ENCODE data around the gene SLC6A1. TPM values are rescaled to one million over a fixed set of nuclear protein-coding genes. Genes with fewer than 3 reads are reported as not detected.

Gene SLC6A1
- total and polyA plus RNA-seq, 4 donors, result 16.0 to 71.9 (median 33.8) TPM

- 91% methylated on average over 4 of the region's 4 CpGs for WGBS
- Histone ChIP-seq H3K4me3 (ENCODE audit: low read depth in 1 of 3, low read length in 3 of 3) (no peak overlapping the region), H3K4me1 (ENCODE audit: control insufficient read depth in 4 of 4, insufficient read depth in 4 of 4, low read length in 3 of 4) (peaks cover 0 to 35% (median 7%) of the 10 kb centered on the region in 4 donors), H3K27ac (ENCODE audit: low read depth in 1 of 2, low read length in 2 of 2) (no peak overlapping the region), H3K27me3 (ENCODE audit: control insufficient read depth in 4 of 4, insufficient read depth in 4 of 4, low read length in 3 of 4) (no peaks in the 10 kb centered on the region), H3K36me3 (ENCODE audit: control insufficient read depth in 4 of 4, insufficient read depth in 3 of 4, low read depth in 1 of 4, low read length in 3 of 4) (peaks cover 0 to 37% (median 10%) of the 10 kb centered on the region in 4 donors), H3K9me3 (ENCODE audit: control insufficient read depth in 4 of 4, low read length in 3 of 4) (no peaks in the 10 kb centered on the region), H3K9ac (ENCODE audit: low read depth in 1 of 2, low read length in 2 of 2) (no peak overlapping the region)
- no peak for DNase-seq (ENCODE audit: low spot score)
- TF ChIP-seq FOXA2 (IDR thresholded peaks at IDR 0.05) (no peak), YY1 (IDR thresholded peaks at IDR 0.05) (no peak), JUND (IDR thresholded peaks at IDR 0.05) (no peak), RAD21 (IDR thresholded peaks at IDR 0.05) (no peak), HNF4A (conservative IDR thresholded peaks at IDR 0.05) (no peak), EGR1 (IDR thresholded peaks at IDR 0.05; ENCODE audit: low read depth in 2 of 2) (no peak), FOXA1 (IDR thresholded peaks at IDR 0.05) (no peak), SP1 (IDR thresholded peaks at IDR 0.05) (no peak), GABPA (IDR thresholded peaks at IDR 0.05 in 1 of 2, conservative IDR thresholded peaks at IDR 0.05 in 1 of 2) (no peak), RXRA (IDR thresholded peaks at IDR 0.05) (no peak), TAF1 (conservative IDR thresholded peaks at IDR 0.05) (no peak), MAX (IDR thresholded peaks at IDR 0.05) (no peak), ATF3 (IDR thresholded peaks at IDR 0.05) (no peak)
These were observed 21.7 kb downstream of the SLC6A1 start for GRCh38 chr3:11014253-11014652.

GRCh38 chr3:11014752-11015151, 22.2 kb downstream of the SLC6A1 start:
- no peak overlapping the region for H3K9ac ChIP-seq (ENCODE audit: low read depth in 1 of 2, low read length in 2 of 2)
- 89% methylated on average over 15 of the region's 15 CpGs for WGBS
- H3K27me3 ChIP-seq (ENCODE audit: control insufficient read depth in 4 of 4, insufficient read depth in 4 of 4, low read length in 3 of 4), result no peaks in the 10 kb centered on the region
- H3K27ac ChIP-seq (ENCODE audit: low read depth in 1 of 2, low read length in 2 of 2), result no peak overlapping the region
- no peaks in the 10 kb centered on the region for H3K9me3 ChIP-seq (ENCODE audit: control insufficient read depth in 4 of 4, low read length in 3 of 4)
- peaks cover 0 to 38% (median 10%) of the 10 kb centered on the region in 4 donors for H3K36me3 ChIP-seq (ENCODE audit: control insufficient read depth in 4 of 4, insufficient read depth in 3 of 4, low read depth in 1 of 4, low read length in 3 of 4)
- no peak for DNase-seq (ENCODE audit: low spot score)
- no peak overlapping the region for H3K4me3 ChIP-seq (ENCODE audit: low read depth in 1 of 3, low read length in 3 of 3)
- peaks cover under 1 to 31% (median 3%) of the 10 kb centered on the region in 4 donors for H3K4me1 ChIP-seq (ENCODE audit: control insufficient read depth in 4 of 4, insufficient read depth in 4 of 4, low read length in 3 of 4)
- no peak for TF ChIP-seq YY1 (IDR thresholded peaks at IDR 0.05)
- TF ChIP-seq HNF4A (conservative IDR thresholded peaks at IDR 0.05), result no peak
- no peak for TF ChIP-seq SP1 (IDR thresholded peaks at IDR 0.05)
- no peak for TF ChIP-seq EGR1 (IDR thresholded peaks at IDR 0.05; ENCODE audit: low read depth in 2 of 2)
- no peak for TF ChIP-seq HNF4G (IDR thresholded peaks at IDR 0.05)
- TF ChIP-seq ZBTB33 (IDR thresholded peaks at IDR 0.05), result no peak
- no peak for TF ChIP-seq REST (IDR thresholded peaks at IDR 0.05)
- TF ChIP-seq FOXA1 (IDR thresholded peaks at IDR 0.05), result no peak
- no peak for TF ChIP-seq RXRA (IDR thresholded peaks at IDR 0.05)
- TF ChIP-seq MAX (IDR thresholded peaks at IDR 0.05), result no peak

Measured in liver (tissue), 9 donors.